Hematopoietic multipotent progenitor cell treated with erythropoietin and hydrocortisone succinate and interleukin-3 and kit ligand, for 6 days (in vitro differentiated cells): ENCODE measurements around the gene SLC44A1.

ENCODE experiments used
- DNase-seq: peaks from one replicate; pipeline ENCODE4 v3.0.0-alpha.2; 2015

SLC44A1 gene

DNA sequence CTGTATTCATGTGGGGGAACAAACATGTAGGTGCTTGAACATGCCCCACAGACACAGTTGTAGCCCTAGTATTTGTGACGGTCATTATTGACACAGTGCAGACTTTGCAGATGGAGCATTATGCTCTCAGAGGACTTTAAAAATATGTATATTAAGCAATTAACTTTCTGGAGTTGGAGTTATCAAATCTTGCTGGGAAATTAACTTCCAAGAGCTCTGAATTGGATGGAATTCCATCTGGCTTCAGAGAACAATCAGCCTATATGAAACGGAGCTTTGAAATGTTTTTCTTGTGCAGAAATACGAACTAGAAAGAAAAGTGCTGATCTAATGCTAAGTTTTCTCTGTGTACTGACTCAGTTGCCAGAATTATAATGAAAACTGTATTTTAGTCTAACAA, 152.4 kb downstream of the SLC44A1 start:
- no peak for DNase-seq

GRCh38 chr9:105399117-105399516, 154.7 kb downstream of the SLC44A1 start:
- no peak for DNase-seq

- DNase-seq, result no peak
These were observed 157.2 kb downstream of the SLC44A1 start for GRCh38 chr9:105401651-105402050.

- no peak for DNase-seq
These were observed 159.2 kb downstream of the SLC44A1 start for GRCh38 chr9:105403552-105404248.

GRCh38 chr9:105405514-105406131, 161.2 kb downstream of the SLC44A1 start:
- peak; percentile 92 for DNase-seq

DNA sequence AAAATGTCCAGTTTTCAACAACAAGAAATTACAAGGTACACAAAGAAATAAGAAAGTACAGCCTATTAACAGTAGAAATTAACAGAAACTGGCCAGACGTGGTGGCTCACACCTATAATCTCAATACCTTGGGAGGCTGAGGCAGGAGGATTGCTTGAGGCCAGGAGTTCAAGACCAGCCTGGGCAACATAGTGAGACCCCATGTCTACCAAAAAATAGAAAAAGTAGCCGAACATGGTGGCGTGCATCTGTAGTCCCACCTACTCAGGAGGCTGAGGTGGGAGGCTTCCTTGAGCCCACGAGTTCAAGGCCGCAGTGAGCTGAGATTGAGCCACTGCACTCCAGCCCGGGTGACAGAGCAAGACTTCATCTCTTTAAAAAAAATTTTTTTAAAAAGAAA, 161.9 kb downstream of the SLC44A1 start:
- DNase-seq, result no peak

- peak; percentile 13 for DNase-seq
These were observed 169.1 kb downstream of the SLC44A1 start for GRCh38 chr9:105413525-105413924.

- DNase-seq, result peak; percentile 85
These were observed 170.7 kb downstream of the SLC44A1 start for GRCh38 chr9:105414947-105415661.

DNA sequence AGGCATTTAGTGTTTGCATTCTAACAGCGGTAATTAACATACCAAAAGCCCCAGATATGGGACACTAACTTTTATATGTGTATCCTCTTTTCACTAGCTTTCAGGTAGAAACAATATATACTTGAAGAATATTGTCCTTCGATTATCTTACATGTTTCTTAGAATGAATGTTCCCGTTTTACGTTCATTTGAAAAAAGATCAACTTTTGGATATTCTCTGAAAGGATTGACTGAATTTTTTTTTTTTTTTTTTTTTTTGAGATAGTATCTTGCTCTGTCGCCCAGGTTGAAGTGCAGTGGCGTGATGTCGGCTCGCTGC, 171.2 kb downstream of the SLC44A1 start:
- no peak for DNase-seq

DNA sequence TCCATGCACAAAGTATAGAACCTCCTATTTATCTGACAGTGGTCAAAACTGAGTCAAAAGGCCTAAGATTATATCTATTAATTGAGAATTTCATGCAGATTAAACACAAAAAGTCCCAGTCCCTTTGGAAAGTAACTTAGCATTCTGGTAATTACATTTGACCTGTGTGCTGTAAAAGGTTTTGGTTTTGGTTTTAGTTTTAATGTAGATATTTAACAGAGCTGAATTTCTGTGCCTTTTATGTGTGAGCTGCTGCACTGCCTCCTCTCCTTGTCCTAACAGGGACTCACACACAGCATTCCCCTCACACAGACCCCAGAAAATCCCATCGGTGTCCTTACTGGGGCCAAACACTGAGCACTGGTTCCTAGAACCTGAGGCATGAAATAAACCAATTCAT, 172.4 kb downstream of the SLC44A1 start:
- no peak for DNase-seq

DNA sequence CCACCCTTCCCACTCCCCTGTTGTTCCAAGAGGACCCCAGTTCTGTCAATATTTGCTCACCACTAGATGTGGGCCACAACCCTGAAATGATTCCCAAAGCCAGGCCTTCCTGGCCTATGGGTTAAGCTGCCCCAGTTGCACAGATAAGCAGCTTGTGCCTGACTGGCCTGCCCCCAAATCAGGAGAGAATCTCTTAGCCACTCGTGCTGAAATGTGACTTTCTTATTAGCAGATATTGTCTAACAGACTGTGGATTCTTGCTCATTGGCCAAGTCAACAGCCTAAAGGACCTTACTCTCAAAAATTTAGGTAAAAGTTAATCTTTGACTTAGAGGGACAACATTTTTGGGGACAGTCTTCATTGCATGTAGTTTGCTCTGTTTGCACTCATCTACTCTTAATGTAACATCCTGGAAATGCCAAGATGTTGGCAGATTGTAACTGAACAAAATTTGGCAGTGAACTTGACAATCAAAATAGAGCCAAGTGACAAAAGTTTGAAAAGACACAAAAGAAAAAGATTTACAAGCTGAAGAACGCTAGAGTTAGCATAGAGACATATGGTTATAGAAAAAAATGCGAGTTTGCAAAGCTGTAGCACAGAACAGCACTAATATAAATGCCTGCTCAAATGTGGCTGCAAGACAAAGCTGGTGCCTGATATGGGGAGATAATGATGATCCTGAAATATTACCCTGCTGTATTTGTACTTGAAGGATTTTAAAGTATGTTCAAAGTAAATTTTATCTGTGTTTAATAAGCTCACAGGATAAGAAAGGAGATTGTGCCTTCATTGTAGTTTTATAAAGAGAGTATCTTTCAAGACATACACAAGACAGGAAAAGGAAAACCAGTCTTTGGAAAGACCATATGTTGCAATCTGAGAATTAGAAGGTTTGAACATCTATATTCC, 174.4 kb downstream of the SLC44A1 start:
- peak; percentile 25 for DNase-seq

DNA sequence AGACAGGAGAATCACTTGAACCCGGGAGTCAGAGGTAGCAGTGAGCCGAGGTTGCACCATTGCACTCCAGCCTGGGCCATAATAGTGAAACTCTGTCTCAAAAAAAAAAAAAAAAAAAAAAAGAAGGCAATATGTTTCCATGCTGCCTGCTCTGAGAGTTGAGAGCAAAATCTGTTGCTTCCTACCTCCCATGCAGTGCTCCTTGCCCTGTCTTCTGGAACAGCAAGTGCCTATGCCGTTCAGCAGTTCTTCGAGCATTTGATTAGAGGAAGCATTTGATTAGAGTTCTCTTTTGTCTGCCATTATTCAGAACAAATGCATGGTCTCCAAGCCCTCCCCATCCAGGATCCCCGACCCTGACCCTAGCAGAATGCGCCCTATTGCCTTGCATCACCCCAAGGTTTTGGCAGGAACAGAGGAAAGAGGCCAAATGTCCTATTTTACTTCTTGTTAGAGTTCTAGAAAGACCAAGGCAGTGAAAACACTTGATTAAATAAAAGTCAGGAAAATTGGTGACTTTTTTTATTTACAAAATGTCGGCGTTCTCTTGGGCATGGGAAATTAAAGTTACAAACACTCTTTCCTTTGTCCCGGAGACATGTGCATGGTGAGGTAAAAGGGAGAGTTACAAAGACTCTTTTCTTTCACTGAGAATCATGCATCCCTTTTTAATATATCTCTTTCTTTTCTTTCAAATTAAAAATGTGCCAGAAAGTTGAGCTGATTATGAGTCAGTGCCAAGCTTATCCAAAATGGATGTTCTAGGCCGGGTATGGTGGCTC, 175.6 kb downstream of the SLC44A1 start:
- DNase-seq, result no peak

- no peak for DNase-seq
These were observed 176.7 kb downstream of the SLC44A1 start for GRCh38 chr9:105421154-105421553.

GRCh38 chr9:105421864-105422263, 177.4 kb downstream of the SLC44A1 start:
- no peak for DNase-seq

DNA sequence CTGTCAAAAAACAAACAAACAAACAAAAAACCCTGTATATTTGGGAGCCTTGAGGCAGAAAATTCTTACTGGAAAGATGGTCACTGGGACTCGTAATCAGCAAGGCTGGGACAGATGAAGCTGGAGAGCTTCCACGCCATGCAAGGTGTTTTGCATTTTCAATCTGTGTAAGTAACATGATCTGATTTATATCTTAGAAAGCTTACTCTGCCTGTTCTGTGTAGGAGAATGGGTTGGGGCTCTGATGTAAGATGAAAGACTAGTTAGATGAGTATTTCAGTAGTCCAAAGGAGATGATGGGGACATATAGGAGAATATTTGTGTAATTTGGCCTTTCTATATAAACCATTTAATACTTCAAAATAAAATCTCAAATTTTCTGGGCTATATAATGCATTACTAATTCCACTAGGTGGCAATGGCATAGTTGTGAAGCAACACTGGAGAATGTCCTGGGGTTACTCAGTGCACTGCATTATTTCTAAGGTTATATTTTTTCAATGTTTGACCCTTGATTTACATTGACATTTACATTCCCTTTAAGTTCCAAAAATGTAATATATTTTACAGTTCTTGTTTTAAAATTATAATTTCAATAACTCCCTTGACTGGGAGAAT, 181.5 kb downstream of the SLC44A1 start:
- peak; percentile 67 for DNase-seq

DNA sequence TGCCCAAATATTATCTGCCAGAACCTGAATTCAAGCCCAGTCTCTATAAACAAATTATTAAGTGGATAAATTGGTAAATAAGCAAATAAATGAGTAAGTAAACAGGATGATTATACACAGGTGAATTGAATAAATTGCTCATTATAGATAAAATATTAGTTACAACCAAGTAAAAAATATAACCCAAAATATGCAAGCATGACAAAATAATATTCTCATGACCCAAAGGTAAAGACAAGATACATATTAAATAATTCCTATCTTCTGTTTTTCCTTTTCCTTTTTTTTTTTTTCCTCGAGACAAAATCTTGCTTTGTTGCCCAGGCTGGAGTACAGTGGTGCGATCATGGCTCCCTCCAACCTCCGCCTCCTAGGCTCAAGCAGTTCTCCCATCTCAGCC, 182.2 kb downstream of the SLC44A1 start:
- DNase-seq, result no peak

GRCh38 chr9:105431424-105432246, 187.2 kb downstream of the SLC44A1 start:
- no peak for DNase-seq

GRCh38 chr9:105432247-105432842, 187.9 kb downstream of the SLC44A1 start:
- no peak for DNase-seq

DNA sequence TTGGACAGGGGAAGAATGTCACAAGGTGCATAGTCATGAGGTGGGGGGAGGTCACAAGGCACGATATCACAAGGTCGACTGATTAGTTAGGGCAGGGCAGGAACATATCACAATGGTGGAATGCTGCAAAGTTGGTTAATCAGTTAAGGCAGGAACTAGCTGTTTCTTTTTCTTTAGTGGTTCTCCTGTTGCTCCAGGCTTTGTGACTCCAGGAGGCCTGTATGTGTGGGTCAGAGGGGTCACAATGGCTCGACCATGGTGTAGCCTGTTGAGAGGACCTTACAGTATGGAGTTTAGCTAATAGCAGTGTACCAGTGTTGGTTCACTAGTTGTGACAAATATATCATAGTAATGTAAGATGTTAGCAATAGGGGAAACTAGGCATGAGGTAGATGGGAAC, 191.0 kb downstream of the SLC44A1 start:
- DNase-seq, result no peak

DNA sequence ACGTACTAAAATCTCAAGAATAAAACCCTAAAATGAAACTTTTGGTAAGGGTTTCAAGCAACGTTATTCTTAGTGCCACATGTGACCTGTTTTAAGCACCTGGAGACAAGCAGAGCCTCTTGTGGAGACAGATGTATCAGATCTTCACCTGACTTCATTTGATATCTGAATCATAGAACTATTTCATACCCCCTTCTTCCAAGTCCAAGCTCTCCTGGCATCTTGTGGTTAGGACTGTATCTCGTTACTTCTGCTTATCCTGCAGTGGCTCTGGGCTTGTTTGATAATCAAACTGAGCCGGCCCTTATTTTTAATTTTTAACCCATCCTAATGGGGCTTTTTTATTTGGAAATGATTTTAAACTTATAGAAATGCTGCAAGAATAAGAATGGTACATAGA, 192.3 kb downstream of the SLC44A1 start:
- no peak for DNase-seq

- no peak for DNase-seq
These were observed 193.3 kb downstream of the SLC44A1 start for GRCh38 chr9:105437704-105438103.
